Left cardiac atrium (tissue), 4 donors: ENCODE data around the gene SHISA9. TPM values are rescaled to one million over a fixed set of nuclear protein-coding genes. Genes with fewer than 3 reads are reported as not detected.

ENCODE experiments used
- ATAC-seq, 2 donors: fragments of 200-7000 bp; cut with Tn5 transposase; one replicate each; pipeline ENCODE4 v1.9.1; 2020; ENCODE audit warnings: mild to moderate bottlenecking in 2 of 2, moderate library complexity in 2 of 2
- DNase-seq: peaks from one replicate; pipeline ENCODE4 v3.0.0-alpha.2; 2020
- intact Hi-C, 2 donors: fragments of 100-400 bp; cut with DNase I; formaldehyde crosslinking; loops; one replicate each; pipeline versions ENCODE4 v1.14.1 to v1.15.1; 2022 to 2023
- total RNA-seq, 2 donors: library from RNA; stranded (reverse); fragmentation: NEBNext Ultra II Directional; extraction: Animal tissue kit (Norgen Biotek cat#: 25700); gene quantifications; one replicate each; pipeline ENCODE4 v1.2.1, GENCODE V29; 2021
- donor health status: DM: no; HTN: yes; CAD: no.
- donor health status: DM: no; HTN: yes; CAD: no; lungs with severe emphysema.
- donor health status: DM: yes; HTN: yes; CAD: no.
- donor health status: Dilated cardiomyopathy.

The SHISA9 gene
- total RNA-seq, 2 donors from 2014 or later = 0.31 to 0.44 TPM

- intact Hi-C loops = no loop called here
- no peak for DNase-seq
Measured at GRCh38 chr16:13289515-13289914, 388.1 kb downstream of the SHISA9 start.

More at GRCh38 chr16:13289515-13289914, 388.1 kb downstream of the SHISA9 start:
- no peak for ATAC-seq

Other genes starting within 250 kb of the SHISA9 start
- 10 to 100 TPM; 12.0 to 12.4 TPM for gene CPPED1, start 97.7 kb upstream of the SHISA9 start, total RNA-seq